ENCODE measurements around the gene RAB39A. TPM values are rescaled to one million over a fixed set of nuclear protein-coding genes. Genes with fewer than 3 reads are reported as not detected.

RAB39A gene
- total RNA-seq, 1 donor from 2014 or later = 0.12 TPM

Other genes with a start within 250 kb of the RAB39A start
- gene SLN, start 216.4 kb upstream of the RAB39A start, total RNA-seq = not detected in 2 replicates
- gene SLC35F2, start 69.7 kb upstream of the RAB39A start, total RNA-seq = 14.3 and 15.4 TPM in 2 replicates
- gene CUL5, start 80.5 kb downstream of the RAB39A start, total RNA-seq = 31.6 and 35.8 TPM in 2 replicates
- 38.8 and 44.8 TPM in 2 replicates for gene ACAT1, start 193.1 kb downstream of the RAB39A start, total RNA-seq

All from T-helper 1 cell treated with Interleukin-12 subunit alpha and Interleukin-12 subunit beta and Interleukin-4 antibody, amounts not matched to agents 30 ng/mL and 1 ng/mL, for 36 hours (primary cell).